ENCODE data around the gene HTR2A.

DNA sequence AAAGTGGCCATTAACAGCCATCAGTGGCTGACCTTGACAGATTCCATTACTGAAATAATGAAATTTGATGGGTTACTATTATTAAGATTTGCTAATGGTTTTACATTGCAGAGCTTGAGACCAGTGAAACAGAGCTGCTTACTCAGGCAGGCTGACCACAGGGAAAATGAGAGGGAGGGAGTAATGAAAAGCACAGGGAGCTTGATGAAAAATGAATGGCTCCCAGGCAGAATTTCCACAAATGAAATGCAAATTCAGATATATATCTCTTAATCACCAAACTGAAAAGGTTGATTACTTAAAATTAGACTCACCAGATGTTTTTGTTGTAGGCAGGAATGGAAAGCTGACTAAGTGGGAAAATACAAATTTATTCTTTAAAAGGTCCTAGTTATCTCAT lies 36.1 kb downstream of the HTR2A start:
- TF ChIP-seq, protein P1, sequence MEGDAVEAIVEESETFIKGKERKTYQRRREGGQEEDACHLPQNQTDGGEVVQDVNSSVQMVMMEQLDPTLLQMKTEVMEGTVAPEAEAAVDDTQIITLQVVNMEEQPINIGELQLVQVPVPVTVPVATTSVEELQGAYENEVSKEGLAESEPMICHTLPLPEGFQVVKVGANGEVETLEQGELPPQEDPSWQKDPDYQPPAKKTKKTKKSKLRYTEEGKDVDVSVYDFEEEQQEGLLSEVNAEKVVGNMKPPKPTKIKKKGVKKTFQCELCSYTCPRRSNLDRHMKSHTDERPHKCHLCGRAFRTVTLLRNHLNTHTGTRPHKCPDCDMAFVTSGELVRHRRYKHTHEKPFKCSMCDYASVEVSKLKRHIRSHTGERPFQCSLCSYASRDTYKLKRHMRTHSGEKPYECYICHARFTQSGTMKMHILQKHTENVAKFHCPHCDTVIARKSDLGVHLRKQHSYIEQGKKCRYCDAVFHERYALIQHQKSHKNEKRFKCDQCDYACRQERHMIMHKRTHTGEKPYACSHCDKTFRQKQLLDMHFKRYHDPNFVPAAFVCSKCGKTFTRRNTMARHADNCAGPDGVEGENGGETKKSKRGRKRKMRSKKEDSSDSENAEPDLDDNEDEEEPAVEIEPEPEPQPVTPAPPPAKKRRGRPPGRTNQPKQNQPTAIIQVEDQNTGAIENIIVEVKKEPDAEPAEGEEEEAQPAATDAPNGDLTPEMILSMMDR (IDR thresholded peaks at IDR 0.05; ENCODE audit: extremely low read depth in 1 of 2, insufficient read depth in 1 of 2, low read depth in 1 of 2, low read length in 2 of 2) = no peak
- TF ChIP-seq JUN (IDR thresholded peaks at IDR 0.05; ENCODE audit: borderline replicate concordance, insufficient read depth, insufficient read length, low read depth) (no peak), EZH2 (IDR thresholded peaks at IDR 0.05; ENCODE audit: borderline replicate concordance, low read depth, low read length, severe bottlenecking) (no peak), MAX (IDR thresholded peaks at IDR 0.05; ENCODE audit: insufficient read depth, insufficient read length) (no peak), POLR2AphosphoS5 (IDR thresholded peaks at IDR 0.05; ENCODE audit: insufficient read depth, low read depth, low read length) (no peak), POLR2A (IDR thresholded peaks at IDR 0.05; ENCODE audit: low read depth, low read length) (no peak), FOS (IDR thresholded peaks at IDR 0.05; ENCODE audit: borderline replicate concordance, insufficient read depth, low read length) (no peak)
